K562 (cell line): ENCODE results near the gene ID4. TPM values are rescaled to one million over a fixed set of nuclear protein-coding genes. Genes with fewer than 3 reads are reported as not detected.

ENCODE experiments used
- ATAC-seq: fragments of 200-7000 bp; cut with Tn5 transposase; 3 replicates; pipeline ENCODE4 v1.9.1; 2020; ENCODE audit warnings: moderate library complexity
- BruUV-seq: library from RNA; stranded (reverse); fragments of 400-500 nt; replicated peaks from 2 replicates; lab custom pipeline; 2021; lab: Mats Ljungman, UMichigan
- CTCF ChIA-PET: fragments of 300-600 bp; formaldehyde crosslinking; extraction: SDS; loops from one replicate; lab custom pipeline; 2021; ENCODE audit warnings: low intra/inter-chr PET ratio; lab: Yijun Ruan, JAX
- POLR2A ChIA-PET: fragments of 300-600, 350-650 bp; sonication (Branson Sonifier 250); formaldehyde crosslinking; extraction: SDS; loops from one replicate; lab custom pipeline; 2021; ENCODE audit warnings: antibody characterized with exemption, inconsistent platforms; lab: Yijun Ruan, JAX
- DNase-seq, 4 experiments: peaks; one replicate each; pipeline versions ENCODE4 v3.0.0 to v3.0.0-alpha.2; 2011 to 2018; ENCODE audit warnings: low spot score in 3 of 4, mixed read lengths in 3 of 4; ENCODE audit errors: extremely low read depth in 1 of 4
- FAIRE-seq: peaks from 2 replicates; lab custom pipeline; 2011; peaks lifted over from hg19 to GRCh38; lab: Jason Lieb, UNC
- H2AFZ ChIP-seq: 2 replicates; pipeline ENCODE4 v1.6.0; 2011; ENCODE audit warnings: low read depth, low read length, control low read depth, inconsistent platforms
- H3K27ac ChIP-seq: fragments of 200-600 bp; 3 replicates; pipeline ENCODE4 v1.8.0; 2011; ENCODE audit warnings: low read depth, mild to moderate bottlenecking, control low read depth, inconsistent platforms, low read length, moderate library complexity, mixed read lengths; ENCODE audit errors: extremely low read depth
- H3K27me3 ChIP-seq, 2 experiments: fragments of 300-600 bp in 1 of 2; 2 replicates in 1 of 2; 3 replicates in 1 of 2; pipeline versions ENCODE4 v1.6.0 to v1.8.0; 2011; ENCODE audit warnings: inconsistent platforms in 2 of 2, low read length in 2 of 2, mild to moderate bottlenecking in 1 of 2, mixed read lengths in 1 of 2, moderate library complexity in 1 of 2; ENCODE audit not compliant: control insufficient read depth in 2 of 2, insufficient read depth in 2 of 2
- H3K36me3 ChIP-seq: fragments of 300-600 bp; 3 replicates; pipeline ENCODE4 v1.8.0; 2011; ENCODE audit warnings: mild to moderate bottlenecking, low read length, inconsistent platforms; ENCODE audit not compliant: control insufficient read depth, insufficient read depth
- H3K4me1 ChIP-seq, 2 experiments: fragments of 200-600 bp in 1 of 2; replicated peaks in 1 of 2; 2 replicates in 1 of 2; 3 replicates in 1 of 2; pipeline versions ENCODE4 v1.5.1 to v1.8.0; 2011; ENCODE audit warnings: inconsistent platforms in 2 of 2, low read length in 2 of 2, mild to moderate bottlenecking in 1 of 2, mixed read lengths in 1 of 2, moderate library complexity in 1 of 2; ENCODE audit not compliant: control insufficient read depth in 2 of 2, insufficient read depth in 2 of 2
- H3K4me2 ChIP-seq: 2 replicates; pipeline ENCODE4 v1.6.1; 2011; ENCODE audit warnings: low read length, control low read depth, inconsistent platforms, mixed read lengths; ENCODE audit not compliant: insufficient read depth
- H3K4me3 ChIP-seq: fragments of 200-600 bp; sonication (generic), shearing (Covaris generic); 2 replicates; pipeline ENCODE4 v1.5.1; 2016; ENCODE audit warnings: control low read depth, inconsistent platforms
- H3K79me2 ChIP-seq: fragments of 200-600 bp; 3 replicates; pipeline ENCODE4 v1.8.0; 2011; ENCODE audit warnings: low read length, inconsistent platforms; ENCODE audit not compliant: control insufficient read depth, insufficient read depth
- H3K9ac ChIP-seq, 2 experiments: 2 replicates each; pipeline versions ENCODE4 v1.6.0 to v1.6.1; 2011; ENCODE audit warnings: low read depth in 2 of 2, low read length in 2 of 2, control low read depth in 1 of 2, inconsistent platforms in 1 of 2, mild to moderate bottlenecking in 1 of 2, mixed read lengths in 1 of 2; ENCODE audit not compliant: insufficient read depth in 1 of 2
- H3K9me1 ChIP-seq: one replicate; pipeline ENCODE4 v1.6.0; 2011; ENCODE audit warnings: inconsistent platforms, mild to moderate bottlenecking, low read length, moderate library complexity; ENCODE audit not compliant: control insufficient read depth, insufficient read depth
- H3K9me3 ChIP-seq: replicated peaks from 2 replicates; pipeline ENCODE4 v1.5.1; 2011; ENCODE audit warnings: low read depth, low read length, inconsistent platforms; ENCODE audit not compliant: control insufficient read depth, insufficient read depth
- H4K20me1 ChIP-seq: replicated peaks from 2 replicates; pipeline ENCODE4 v1.6.1; 2011; ENCODE audit warnings: low read length, inconsistent platforms, mixed read lengths; ENCODE audit not compliant: control insufficient read depth, insufficient read depth
- ARHGAP35 ChIP-seq: fragments of 450-650 bp; IDR thresholded peaks from 2 replicates; pipeline ENCODE4 v1.6.1; 2018; ENCODE audit not compliant: partially characterized antibody
- CEBPB ChIP-seq: fragments of 450-650 bp; IDR thresholded peaks from 2 replicates; pipeline ENCODE4 v1.6.1; 2016; ENCODE audit warnings: missing genetic modification characterization, missing compliant biosample characterization
- CTCF ChIP-seq, 3 experiments: IDR thresholded peaks in 2 of 3; conservative IDR thresholded peaks in 1 of 3; 2 replicates each; pipeline ENCODE4 v1.5.1; 2011 to 2012; ENCODE audit warnings: low read length in 3 of 3, mild to moderate bottlenecking in 3 of 3, control low read depth in 2 of 3, improper control_type of control experiment in 1 of 3, inconsistent platforms in 1 of 3, low read depth in 1 of 3, mixed read lengths in 1 of 3, moderate library complexity in 1 of 3; ENCODE audit not compliant: insufficient read depth in 2 of 3
- CTCFL ChIP-seq: IDR thresholded peaks from 2 replicates; pipeline ENCODE4 v1.6.1; 2011; ENCODE audit warnings: borderline replicate concordance, low read depth, mild to moderate bottlenecking, moderate library complexity, low read length; ENCODE audit not compliant: insufficient read depth, poor library complexity, severe bottlenecking
- DMBX1 ChIP-seq: fragments of 250-450 bp; sonication (Bioruptor Pico); IDR thresholded peaks from 2 replicates; pipeline ENCODE4 v1.8.0; 2022; ENCODE audit warnings: inconsistent platforms, mild to moderate bottlenecking, moderate library complexity, borderline replicate concordance
- EZH2 ChIP-seq: IDR thresholded peaks from 2 replicates; pipeline ENCODE4 v1.6.1; 2012; ENCODE audit warnings: low read depth, mild to moderate bottlenecking, inconsistent platforms, low read length, borderline replicate concordance
- FOXP1 ChIP-seq: sonication (generic); formaldehyde crosslinking; IDR thresholded peaks from 2 replicates; pipeline ENCODE4 v1.8.0; 2022; ENCODE audit warnings: mild to moderate bottlenecking, missing genetic modification reagents
- OTX1 ChIP-seq: fragments of 450-650 bp; formaldehyde crosslinking; IDR thresholded peaks from 2 replicates; pipeline ENCODE4 v1.4.0; 2022; ENCODE audit warnings: mild to moderate bottlenecking
- RAD21 ChIP-seq, 2 experiments: fragments of 250-450 bp in 1 of 2; fragments of 450-650 bp in 1 of 2; sonication (Bioruptor Pico) in 1 of 2; formaldehyde crosslinking in 1 of 2; IDR thresholded peaks in 1 of 2; conservative IDR thresholded peaks in 1 of 2; 2 replicates each; pipeline versions ENCODE4 v1.4.0 to v1.8.0; 2020 to 2022; ENCODE audit warnings: mild to moderate bottlenecking in 2 of 2, moderate library complexity in 1 of 2
- SMC3 ChIP-seq: conservative IDR thresholded peaks from 2 replicates; pipeline ENCODE4 v1.6.1; 2011; ENCODE audit warnings: low read depth, low read length, improper control_type of control experiment; ENCODE audit not compliant: insufficient read depth
- SP2 ChIP-seq: IDR thresholded peaks from 2 replicates; pipeline ENCODE4 v1.6.1; 2011; ENCODE audit warnings: mild to moderate bottlenecking, low read depth, low read length, moderate library complexity; ENCODE audit not compliant: poor library complexity, severe bottlenecking; ENCODE audit errors: extremely low read depth
- SRSF7 ChIP-seq: fragments of 200-400 bp; formaldehyde crosslinking; optimal IDR thresholded peaks from 2 replicates; pipeline ENCODE3; 2017; ENCODE audit warnings: mild to moderate bottlenecking, low read depth, low read length
- SUPT5H ChIP-seq: fragments of 450-650 bp; IDR thresholded peaks from 2 replicates; pipeline ENCODE4 v1.6.1; 2016
- TAF1 ChIP-seq: IDR thresholded peaks from 2 replicates; pipeline ENCODE4 v1.6.1; 2011; ENCODE audit warnings: mild to moderate bottlenecking, low read length, moderate library complexity; ENCODE audit not compliant: insufficient read depth, control insufficient read depth, severe bottlenecking; ENCODE audit errors: extremely low read depth
- ZNF311 ChIP-seq: fragments of 250-450 bp; sonication (Bioruptor Pico); IDR thresholded peaks from 2 replicates; pipeline ENCODE4 v1.4.0; 2020; ENCODE audit warnings: mild to moderate bottlenecking, moderate library complexity
- ZNF354B ChIP-seq: fragments of 250-450 bp; sonication (Bioruptor Pico); IDR thresholded peaks from 2 replicates; pipeline ENCODE4 v1.4.0; 2020
- WGBS: fragments of 100-300 bp; shearing (Covaris generic); methylation state at CpG from one replicate; pipeline ENCODE4 v1.1.6; 2016; ENCODE audit warnings: low coverage, mixed read lengths; ENCODE audit not compliant: insufficient coverage; ENCODE audit errors: missing lambda C conversion rate; 5-methylcytosine and 5-hydroxymethylcytosine counted together
- in situ Hi-C: fragments of 300-500 bp; cut with MboI; formaldehyde crosslinking; loops from 4 replicates; pipeline ENCODE4 v1.15.0; 2018; ENCODE audit warnings: inconsistent platforms, mixed read lengths
- intact Hi-C: fragments of 100-400 bp; cut with micrococcal nuclease; formaldehyde crosslinking; loops from 2 replicates; pipeline ENCODE4 v1.14.2; 2022
- polyA plus RNA-seq, 8 experiments: library from polyadenylated mRNA; depleted of rRNA in 4 of 8; stranded (reverse) in 5 of 8; unstranded in 3 of 8; fragments of >200 nt; fragmentation: Nextera tagmentation in 2 of 8; fragmentation: Illumina TruSeq in 1 of 8; extraction: Ambion mirVana in 2 of 8; extraction: Trizol in 1 of 8; gene quantifications; 2 replicates each; pipeline versions ENCODE4 v1.2.1 to v1.2.3, GENCODE V29; 2011 to 2014; ENCODE audit warnings: inconsistent platforms in 1 of 8, missing spikeins in 1 of 8
- total RNA-seq, 7 experiments: library from RNA; depleted of rRNA in 6 of 7; stranded (reverse); fragments of >200 nt in 6 of 7; fragmentation: Illumina TruSeq in 2 of 7; extraction: Trizol in 2 of 7; gene quantifications; 2 replicates each; pipeline versions ENCODE4 v1.2.1 to v1.2.3, GENCODE V29; 2011 to 2021; ENCODE audit warnings: low replicate concordance in 1 of 7

Gene ID4
- total and polyA plus RNA-seq, 9 of the 15 experiments (the other 6 are each of a cell fraction or from before 2014, with no cell fraction given): not detected

GRCh38 chr6:19873031-19873430, 35.9 kb downstream of the ID4 start:
- Histone ChIP-seq H3K36me3 (no peaks in the 10 kb centered on the region), H2AFZ (no peak overlapping the region), H3K27me3 (no peaks in the 10 kb centered on the region; a peak in 1 of 5 replicates), H3K4me3 (no peak overlapping the region), H3K9me3 (no peaks in the 10 kb centered on the region), H3K4me1 (no peaks in the 10 kb centered on the region), H3K27ac (no peak overlapping the region), H3K9me1 (no peaks in the 10 kb centered on the region), H3K4me2 (no peak overlapping the region), H4K20me1 (no peaks in the 10 kb centered on the region), H3K9ac (no peak overlapping the region), H3K79me2 (no peaks in the 10 kb centered on the region)
- no TSS peak for BruUV-seq
- ChIA-PET CTCF (no interaction called here), POLR2A (no interaction called here)
- in situ Hi-C loops: loop anchor here (25.0 kb wide), 1 partner anchor 1286 kb away; no protein-coding TSS in a partner anchor
- DNase-seq: peak in 2 of 4 experiments; percentile 15 to 30
- peak; percentile 77 for ATAC-seq
- 0% methylated on average over 2 of the region's 2 CpGs for WGBS
- intact Hi-C loops: no loop called here
- no peak for FAIRE-seq
- TF ChIP-seq SUPT5H: no peak
- TF ChIP-seq SMC3: 0 out of 2 replicates have a peak, but pooled peaks have one; percentile 30
- TF ChIP-seq CTCFL: peak; percentile 15
- no peak for TF ChIP-seq EZH2
- TF ChIP-seq CEBPB (tag): peak; percentile 16; the same call in 1 of the 2 replicates
- TF ChIP-seq TAF1: no peak
- no peak for TF ChIP-seq DMBX1 (CRISPR knock-in tag)
- TF ChIP-seq RAD21 (CRISPR knock-in tag; conservative IDR thresholded peaks at IDR 0.05 in 1 of 2, IDR thresholded peaks at IDR 0.05 in 1 of 2): peak in 1 of 2 experiments; percentile 32; a peak in 2 of 4 replicates
- TF ChIP-seq ZNF354B (CRISPR knock-in tag): no peak
- TF ChIP-seq ZNF311 (CRISPR knock-in tag): no peak
- TF ChIP-seq FOXP1 (CRISPR knock-in tag): no peak
- no peak for TF ChIP-seq SP2
- TF ChIP-seq OTX1: no peak
- no peak for TF ChIP-seq ARHGAP35
- no peak for TF ChIP-seq SRSF7
- TF ChIP-seq CTCF (IDR thresholded peaks at IDR 0.05 in 2 of 3, conservative IDR thresholded peaks at IDR 0.05 in 1 of 3; ENCODE audit: insufficient read depth in 2 of 3, low read depth in 1 of 3, low read length in 3 of 3): peak; percentile 56 to 98 (median 75); a peak in 5 of 6 replicates
